Left ventricle myocardium inferior (tissue), 1 donor: ENCODE measurements around the gene SPDEF. TPM values are rescaled to one million over a fixed set of nuclear protein-coding genes. Genes with fewer than 3 reads are reported as not detected.

Experiments
- DNase-seq: peaks from one replicate; pipeline ENCODE4 v3.0.0-alpha.2; 2020
- H3K27ac ChIP-seq: fragments of 200-600 bp; replicated peaks from 2 replicates; pipeline ENCODE4 v1.8.0; 2021
- H3K27me3 ChIP-seq: fragments of 200-600 bp; 2 replicates; pipeline ENCODE4 v1.8.0; 2021; ENCODE audit warnings: low read depth
- H3K36me3 ChIP-seq: fragments of 200-600 bp; 2 replicates; pipeline ENCODE4 v1.8.0; 2021
- H3K4me1 ChIP-seq: fragments of 200-600 bp; 2 replicates; pipeline ENCODE4 v1.8.0; 2021
- H3K4me3 ChIP-seq: fragments of 200-600 bp; 2 replicates; pipeline ENCODE4 v1.8.0; 2021; ENCODE audit warnings: mild to moderate bottlenecking, moderate library complexity
- H3K9me3 ChIP-seq: fragments of 200-600 bp; replicated peaks from 2 replicates; pipeline ENCODE4 v1.8.0; 2021
- intact Hi-C: fragments of 100-400 bp; cut with micrococcal nuclease; formaldehyde crosslinking; loops from one replicate; pipeline ENCODE4 v1.11.0; 2022
- total RNA-seq: library from RNA; stranded (reverse); fragmentation: NEBNext Ultra II Directional; extraction: Animal tissue kit (Norgen Biotek cat#: 25700); gene quantifications from one replicate; pipeline ENCODE4 v1.2.1, GENCODE V29; 2021
- TF ChIP-seq, protein P1 (sequence below): fragments of 200-600 bp; IDR thresholded peaks from 2 replicates; pipeline ENCODE4 v1.8.0; 2021; ENCODE audit warnings: antibody characterized with exemption, mild to moderate bottlenecking, borderline replicate concordance
- donor health status: DM: no; HTN: yes; CAD: no; lungs with severe emphysema.

SPDEF gene
- total RNA-seq, 1 donor from 2014 or later: 0.11 TPM

GRCh38 chr6:34514112-34514511, 42.0 kb downstream of the SPDEF start:
- DNase-seq: peak; percentile 4
- intact Hi-C loops: no loop called here
- Histone ChIP-seq H3K36me3 (no peaks in the 10 kb centered on the region), H3K4me3 (no peak overlapping the region), H3K27ac (no peak overlapping the region), H3K27me3 (peaks cover 63% of the 10 kb centered on the region), H3K4me1 (no peaks in the 10 kb centered on the region), H3K9me3 (peaks cover 8% of the 10 kb centered on the region)
- TF ChIP-seq, protein P1, sequence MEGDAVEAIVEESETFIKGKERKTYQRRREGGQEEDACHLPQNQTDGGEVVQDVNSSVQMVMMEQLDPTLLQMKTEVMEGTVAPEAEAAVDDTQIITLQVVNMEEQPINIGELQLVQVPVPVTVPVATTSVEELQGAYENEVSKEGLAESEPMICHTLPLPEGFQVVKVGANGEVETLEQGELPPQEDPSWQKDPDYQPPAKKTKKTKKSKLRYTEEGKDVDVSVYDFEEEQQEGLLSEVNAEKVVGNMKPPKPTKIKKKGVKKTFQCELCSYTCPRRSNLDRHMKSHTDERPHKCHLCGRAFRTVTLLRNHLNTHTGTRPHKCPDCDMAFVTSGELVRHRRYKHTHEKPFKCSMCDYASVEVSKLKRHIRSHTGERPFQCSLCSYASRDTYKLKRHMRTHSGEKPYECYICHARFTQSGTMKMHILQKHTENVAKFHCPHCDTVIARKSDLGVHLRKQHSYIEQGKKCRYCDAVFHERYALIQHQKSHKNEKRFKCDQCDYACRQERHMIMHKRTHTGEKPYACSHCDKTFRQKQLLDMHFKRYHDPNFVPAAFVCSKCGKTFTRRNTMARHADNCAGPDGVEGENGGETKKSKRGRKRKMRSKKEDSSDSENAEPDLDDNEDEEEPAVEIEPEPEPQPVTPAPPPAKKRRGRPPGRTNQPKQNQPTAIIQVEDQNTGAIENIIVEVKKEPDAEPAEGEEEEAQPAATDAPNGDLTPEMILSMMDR: no peak

DNA sequence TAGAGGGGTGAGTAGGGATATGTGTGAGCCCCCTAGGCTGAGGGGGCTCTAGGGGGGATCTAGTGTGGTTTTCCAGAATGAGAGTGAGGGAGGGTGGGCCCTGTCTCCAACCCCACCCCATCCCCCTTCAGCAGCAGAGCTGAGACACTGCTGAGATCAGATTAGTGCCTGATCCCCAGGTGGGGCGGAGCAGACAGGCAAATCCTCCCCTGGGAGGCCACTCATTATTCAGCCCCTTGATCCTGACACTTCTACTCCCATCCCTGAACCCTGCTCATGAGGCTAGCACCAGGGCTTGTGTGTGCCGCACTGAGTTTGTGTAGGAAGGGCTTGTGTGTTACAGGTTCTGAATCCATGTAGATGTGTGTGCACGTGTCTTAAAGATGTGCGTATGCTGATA, 42.5 kb downstream of the SPDEF start:
- Histone ChIP-seq H3K36me3 (no peaks in the 10 kb centered on the region), H3K4me3 (no peak overlapping the region), H3K27me3 (peaks cover 63% of the 10 kb centered on the region), H3K9me3 (peaks cover 13% of the 10 kb centered on the region), H3K27ac (no peak overlapping the region), H3K4me1 (no peaks in the 10 kb centered on the region)
- intact Hi-C loops: no loop called here
- DNase-seq: peak; percentile 0
- TF ChIP-seq, protein P1: no peak

GRCh38 chr6:34512738-34513115, 43.4 kb downstream of the SPDEF start:
- DNase-seq: no peak
- TF ChIP-seq, protein P1: no peak
- H3K4me3 ChIP-seq: no peak overlapping the region
- H3K36me3 ChIP-seq: no peaks in the 10 kb centered on the region
- no peak overlapping the region for H3K27ac ChIP-seq
- intact Hi-C loops: no loop called here
- H3K4me1 ChIP-seq: no peaks in the 10 kb centered on the region
- peaks cover 57% of the 10 kb centered on the region for H3K27me3 ChIP-seq
- peaks cover 15% of the 10 kb centered on the region for H3K9me3 ChIP-seq

GRCh38 chr6:34511915-34512737, 44.0 kb downstream of the SPDEF start:
- Histone ChIP-seq H3K27me3 (peaks cover 53% of the 10 kb centered on the region), H3K36me3 (no peaks in the 10 kb centered on the region), H3K4me1 (no peaks in the 10 kb centered on the region), H3K9me3 (peaks cover 15% of the 10 kb centered on the region), H3K27ac (no peak overlapping the region), H3K4me3 (no peak overlapping the region)
- intact Hi-C loops: no loop called here
- peak; percentile 7 for DNase-seq
- TF ChIP-seq, protein P1: no peak

GRCh38 chr6:34511214-34511914, 44.8 kb downstream of the SPDEF start:
- peaks cover 45% of the 10 kb centered on the region for H3K27me3 ChIP-seq
- no peaks in the 10 kb centered on the region for H3K36me3 ChIP-seq
- TF ChIP-seq, protein P1: no peak
- H3K4me1 ChIP-seq: no peaks in the 10 kb centered on the region
- intact Hi-C loops: no loop called here
- peaks cover 15% of the 10 kb centered on the region for H3K9me3 ChIP-seq
- DNase-seq: no peak
- no peak overlapping the region for H3K27ac ChIP-seq
- H3K4me3 ChIP-seq: no peak overlapping the region
